Sigmoid colon (tissue), 7 donors: Measurements from ENCODE around the gene SSH3. TPM values are rescaled to one million over a fixed set of nuclear protein-coding genes. Genes with fewer than 3 reads are reported as not detected.

Experiments used
- DNase-seq: peaks from one replicate; pipeline ENCODE4 v3.0.0-alpha.2; 2019
- H3K27ac ChIP-seq, 4 donors: fragments of 200-600 bp; sonication (generic); one replicate each; pipeline ENCODE4 v1.5.1; 2016 to 2019; ENCODE audit warnings: mild to moderate bottlenecking in 1 of 4
- H3K27me3 ChIP-seq, 3 donors: fragments of 200-600 bp; sonication (generic); one replicate each; pipeline ENCODE4 v1.5.1; 2019; ENCODE audit warnings: mild to moderate bottlenecking in 1 of 3
- H3K36me3 ChIP-seq, 4 donors: fragments of 200-600 bp; sonication (generic); one replicate each; pipeline ENCODE4 v1.5.1; 2016 to 2019
- H3K4me1 ChIP-seq, 4 donors: fragments of 200-600 bp; sonication (generic); one replicate each; pipeline ENCODE4 v1.5.1; 2017 to 2019
- H3K4me3 ChIP-seq, 4 donors: fragments of 200-600 bp; sonication (generic); one replicate each; pipeline ENCODE4 v1.5.1; 2017 to 2019; ENCODE audit warnings: mild to moderate bottlenecking in 2 of 4, moderate library complexity in 1 of 4
- H3K9me3 ChIP-seq, 4 donors: fragments of 200-600 bp in 3 of 4; sonication (generic) in 3 of 4; one replicate each; pipeline versions ENCODE4 v1.5.1 to v1.6.1; 2013 to 2019
- CTCF ChIP-seq, 4 experiments: fragments of 450-650 bp in 3 of 4; fragments of 200-600 bp in 1 of 4; IDR thresholded peaks; one replicate each; pipeline ENCODE4 v1.5.1; 2016 to 2019; ENCODE audit warnings: antibody characterized with exemption in 4 of 4, mild to moderate bottlenecking in 3 of 4, moderate library complexity in 2 of 4
- EP300 ChIP-seq, 4 donors: sonication (generic); formaldehyde crosslinking; IDR thresholded peaks; one replicate each; pipeline ENCODE4 v1.6.1; 2017; ENCODE audit warnings: antibody characterized with exemption in 4 of 4
- POLR2A ChIP-seq, 2 donors: fragments of 450-650 bp; IDR thresholded peaks; one replicate each; pipeline ENCODE4 v1.6.1; 2016; ENCODE audit warnings: antibody characterized with exemption in 2 of 2, mild to moderate bottlenecking in 2 of 2, moderate library complexity in 2 of 2
- POLR2AphosphoS5 ChIP-seq, 4 donors: sonication (generic); formaldehyde crosslinking; IDR thresholded peaks; one replicate each; pipeline ENCODE4 v1.6.1; 2017; ENCODE audit warnings: antibody characterized with exemption in 4 of 4
- WGBS, 2 donors: extraction: QIAGEN DNeasy Blood & Tissue Kit; methylation state at CpG; one replicate each; pipeline ENCODE4 v1.1.7; 2013; 5-methylcytosine and 5-hydroxymethylcytosine counted together
- intact Hi-C: fragments of 100-400 bp; cut with DNase I; formaldehyde crosslinking; loops from one replicate; pipeline ENCODE4 v1.15.1; 2023
- polyA plus RNA-seq, 3 donors: library from polyadenylated mRNA; stranded (reverse); fragments of 200-250 nt; gene quantifications; one replicate each; pipeline ENCODE4 v1.2.3, GENCODE V29; 2013
- total RNA-seq, 4 donors: library from RNA; depleted of rRNA; stranded (reverse); fragments of >200 nt; gene quantifications; one replicate each; pipeline ENCODE4 v1.1.0, GENCODE V29; 2016
- donor health status: healthy with polysubstance abuse.
- donor health status: Bipolar disorder and iron deficiency.
- donor health status: healthy.

The SSH3 gene
- total and polyA plus RNA-seq, 7 donors: 15.6 to 39.0 (median 26.5) TPM

GRCh38 chr11:67284811-67285540 is 18.4 kb upstream of the SSH3 start:
- Histone ChIP-seq H3K27ac (peak overlapping the region in 1 of 4 donors; percentile 97), H3K36me3 (peaks cover 59 to 68% (median 62%) of the 10 kb centered on the region in 4 donors), H3K27me3 (no peaks in the 10 kb centered on the region), H3K4me1 (peaks cover 0 to 27% (median 20%) of the 10 kb centered on the region in 4 donors), H3K4me3 (no peak overlapping the region), H3K9me3 (no peaks in the 10 kb centered on the region)
- intact Hi-C loops: no loop called here
- peak; percentile 66 for DNase-seq
- TF ChIP-seq EP300 (IDR thresholded peaks at IDR 0.05) (no peak), POLR2AphosphoS5 (IDR thresholded peaks at IDR 0.05) (no peak), CTCF (IDR thresholded peaks at IDR 0.05) (no peak), POLR2A (IDR thresholded peaks at IDR 0.05) (no peak)
- WGBS, 2 donors: 89 to 90% methylated on average over 45 of the region's 45 CpGs

GRCh38 chr11:67285541-67286498 is 17.5 kb upstream of the SSH3 start:
- TF ChIP-seq CTCF (IDR thresholded peaks at IDR 0.05) (no peak), POLR2AphosphoS5 (IDR thresholded peaks at IDR 0.05) (no peak), EP300 (IDR thresholded peaks at IDR 0.05) (no peak), POLR2A (IDR thresholded peaks at IDR 0.05) (no peak)
- peaks cover 50 to 60% (median 56%) of the 10 kb centered on the region in 4 donors for H3K36me3 ChIP-seq

GRCh38 chr11:67286621-67287333 is 16.6 kb upstream of the SSH3 start:
- H3K9me3 ChIP-seq: no peaks in the 10 kb centered on the region
- peaks cover 41 to 56% (median 47%) of the 10 kb centered on the region in 4 donors for H3K36me3 ChIP-seq
- peak; percentile 74 for DNase-seq
- H3K27me3 ChIP-seq: no peaks in the 10 kb centered on the region
- peak overlapping the region; percentile 95 to 97 (median 96) for H3K27ac ChIP-seq
- WGBS, 2 donors: 69 to 77% methylated on average over 8 of the region's 8 CpGs
- no peak for TF ChIP-seq POLR2A (IDR thresholded peaks at IDR 0.05)
- no peak for TF ChIP-seq EP300 (IDR thresholded peaks at IDR 0.05)
- TF ChIP-seq POLR2AphosphoS5 (IDR thresholded peaks at IDR 0.05): no peak
- TF ChIP-seq CTCF (IDR thresholded peaks at IDR 0.05): no peak
- peaks cover 0 to 44% (median 35%) of the 10 kb centered on the region in 4 donors for H3K4me1 ChIP-seq
- intact Hi-C loops: no loop called here
- no peak overlapping the region for H3K4me3 ChIP-seq

More at GRCh38 chr11:67285541-67286498, 17.5 kb upstream of the SSH3 start:
- H3K9me3 ChIP-seq: no peaks in the 10 kb centered on the region
- H3K27ac ChIP-seq: peak overlapping the region; percentile 95 to 97 (median 96)
- intact Hi-C loops: no loop called here
- H3K4me3 ChIP-seq: no peak overlapping the region
- 72 to 86% methylated on average over 39 of the region's 39 CpGs for WGBS, 2 donors
- H3K4me1 ChIP-seq: peaks cover 0 to 35% (median 28%) of the 10 kb centered on the region in 4 donors
- peak; percentile 67 for DNase-seq
- no peaks in the 10 kb centered on the region for H3K27me3 ChIP-seq
